Keratinocyte (primary cell): ENCODE data around the gene IFI30. TPM values are rescaled to one million over a fixed set of nuclear protein-coding genes. Genes with fewer than 3 reads are reported as not detected.

Source experiments
- DNase-seq: peaks from one replicate; pipeline ENCODE4 v3.0.0-alpha.2; 2011; ENCODE audit warnings: low read depth, missing footprints, low spot score
- FAIRE-seq: peaks from 2 replicates; lab custom pipeline; 2011; peaks lifted over from hg19 to GRCh38; lab: Jason Lieb, UNC
- H2AFZ ChIP-seq: 2 replicates; pipeline ENCODE4 v1.6.0; 2012; ENCODE audit warnings: low read length, control low read depth, inconsistent platforms; ENCODE audit not compliant: control insufficient read depth
- H3K27ac ChIP-seq: 2 replicates; pipeline ENCODE4 v1.5.1; 2011; ENCODE audit warnings: low read length; ENCODE audit not compliant: control insufficient read depth, insufficient read depth
- H3K27me3 ChIP-seq: 3 replicates; pipeline ENCODE4 v1.6.0; 2011; ENCODE audit warnings: low read length; ENCODE audit not compliant: control insufficient read depth, insufficient read depth; ENCODE audit errors: extremely low read depth
- H3K36me3 ChIP-seq, 2 experiments: 2 replicates in 1 of 2; 3 replicates in 1 of 2; pipeline ENCODE4 v1.5.1; 2011; ENCODE audit warnings: low read length in 2 of 2, mild to moderate bottlenecking in 1 of 2; ENCODE audit not compliant: control insufficient read depth in 2 of 2, insufficient read depth in 2 of 2; ENCODE audit errors: extremely low read depth in 1 of 2
- H3K4me1 ChIP-seq: 3 replicates; pipeline ENCODE4 v1.5.1; 2011; ENCODE audit warnings: low read length; ENCODE audit not compliant: control insufficient read depth, insufficient read depth; ENCODE audit errors: extremely low read depth
- H3K4me2 ChIP-seq: 3 replicates; pipeline ENCODE4 v1.6.0; 2011; ENCODE audit warnings: low read depth, low read length; ENCODE audit not compliant: control insufficient read depth, insufficient read depth; ENCODE audit errors: extremely low read depth
- H3K4me3 ChIP-seq, 3 experiments: fragments of 200-600 bp in 1 of 3; sonication (generic) in 1 of 3; 2 replicates in 2 of 3; 3 replicates in 1 of 3; pipeline ENCODE4 v1.5.1; 2011 to 2016; ENCODE audit warnings: low read length in 3 of 3, mild to moderate bottlenecking in 3 of 3, control low read depth in 2 of 3, inconsistent platforms in 1 of 3, low read depth in 1 of 3, mixed read lengths in 1 of 3, mixed run types in 1 of 3, moderate library complexity in 1 of 3; ENCODE audit not compliant: control insufficient read depth in 2 of 3, insufficient read depth in 2 of 3; ENCODE audit errors: extremely low read depth in 1 of 3
- H3K79me2 ChIP-seq: 2 replicates; pipeline ENCODE4 v1.6.0; 2012; ENCODE audit warnings: low read length; ENCODE audit not compliant: control insufficient read depth, insufficient read depth
- H3K9ac ChIP-seq: 3 replicates; pipeline ENCODE4 v1.6.0; 2011; ENCODE audit warnings: low read length; ENCODE audit not compliant: control insufficient read depth, insufficient read depth; ENCODE audit errors: extremely low read depth
- H3K9me1 ChIP-seq: 3 replicates; pipeline ENCODE4 v1.6.0; 2011; ENCODE audit warnings: low read length; ENCODE audit not compliant: control insufficient read depth, insufficient read depth; ENCODE audit errors: extremely low read depth
- H3K9me3 ChIP-seq: 2 replicates; pipeline ENCODE4 v1.5.1; 2012; ENCODE audit warnings: low read depth, low read length; ENCODE audit not compliant: control insufficient read depth
- H4K20me1 ChIP-seq: 3 replicates; pipeline ENCODE4 v1.6.0; 2011; ENCODE audit warnings: low read length; ENCODE audit not compliant: control insufficient read depth, insufficient read depth; ENCODE audit errors: extremely low read depth
- EZH2 ChIP-seq: IDR thresholded peaks from one replicate; pipeline ENCODE4 v1.6.1; 2012; ENCODE audit warnings: inconsistent platforms, mild to moderate bottlenecking, low read length, moderate library complexity
- dilution Hi-C: fragments of 300-500 bp; cut with MboI; formaldehyde crosslinking; loops from one replicate; pipeline ENCODE4 v1.7.0; 2020; ENCODE audit warnings: low sequenced_read_pairs; ENCODE audit not compliant: extremely low pct_ligation_motif_present
- polyA plus RNA-seq, 5 experiments: library from polyadenylated mRNA; depleted of rRNA in 3 of 5; stranded (reverse) in 3 of 5; stranded (forward) in 1 of 5; unstranded in 1 of 5; fragments of >200 nt; gene quantifications; 1 replicate in 1 of 5; 2 replicates in 3 of 5; 3 replicates in 1 of 5; pipeline versions ENCODE4 v1.2.1 to v1.2.3, GENCODE V29; 2011 to 2012; ENCODE audit warnings: missing spikeins in 2 of 5, low read depth in 1 of 5, low replicate concordance in 1 of 5
- TF ChIP-seq, protein P1 (sequence below), 3 experiments: IDR thresholded peaks in 1 of 3; conservative IDR thresholded peaks in 1 of 3; optimal IDR thresholded peaks in 1 of 3; 2 replicates in 2 of 3; 3 replicates in 1 of 3; pipeline versions ENCODE3 to v1.5.1; 2011; ENCODE audit warnings: low read length in 3 of 3, mild to moderate bottlenecking in 3 of 3, moderate library complexity in 2 of 3, control low read depth in 1 of 3, inconsistent platforms in 1 of 3; ENCODE audit not compliant: insufficient read depth in 2 of 3; ENCODE audit errors: extremely low read depth in 1 of 3

The IFI30 gene
- polyA plus RNA-seq, 1 donor (not counting 4 experiments of a cell fraction or from before 2014, with no cell fraction given), result 31.3 TPM

DNA sequence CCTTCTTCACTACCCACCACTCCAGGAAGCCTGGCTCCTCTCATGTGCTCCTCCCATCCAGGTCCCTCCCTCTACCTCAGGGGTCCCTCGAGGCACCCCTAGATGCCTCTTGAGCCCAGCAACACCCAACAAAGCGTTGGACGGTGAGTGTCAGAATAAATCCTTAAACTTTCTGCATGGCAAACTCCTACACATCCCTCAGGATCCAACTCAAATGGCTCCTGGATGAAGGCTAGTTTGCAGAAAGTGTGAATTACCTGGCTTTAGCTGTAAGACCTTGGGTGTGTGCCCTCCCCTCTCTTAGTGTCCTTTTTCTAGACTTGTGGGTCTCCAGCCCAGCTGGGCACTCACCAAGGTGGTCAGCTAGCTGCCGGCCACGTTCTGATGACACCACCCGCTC, 24.8 kb downstream of the IFI30 start:
- peaks cover 4% of the 10 kb centered on the region for H3K9me1 ChIP-seq
- H3K27ac ChIP-seq, result no peak overlapping the region
- FAIRE-seq, result no peak
- H3K79me2 ChIP-seq, result peaks cover 6% of the 10 kb centered on the region
- TF ChIP-seq EZH2, result no peak
- TF ChIP-seq, protein P1, sequence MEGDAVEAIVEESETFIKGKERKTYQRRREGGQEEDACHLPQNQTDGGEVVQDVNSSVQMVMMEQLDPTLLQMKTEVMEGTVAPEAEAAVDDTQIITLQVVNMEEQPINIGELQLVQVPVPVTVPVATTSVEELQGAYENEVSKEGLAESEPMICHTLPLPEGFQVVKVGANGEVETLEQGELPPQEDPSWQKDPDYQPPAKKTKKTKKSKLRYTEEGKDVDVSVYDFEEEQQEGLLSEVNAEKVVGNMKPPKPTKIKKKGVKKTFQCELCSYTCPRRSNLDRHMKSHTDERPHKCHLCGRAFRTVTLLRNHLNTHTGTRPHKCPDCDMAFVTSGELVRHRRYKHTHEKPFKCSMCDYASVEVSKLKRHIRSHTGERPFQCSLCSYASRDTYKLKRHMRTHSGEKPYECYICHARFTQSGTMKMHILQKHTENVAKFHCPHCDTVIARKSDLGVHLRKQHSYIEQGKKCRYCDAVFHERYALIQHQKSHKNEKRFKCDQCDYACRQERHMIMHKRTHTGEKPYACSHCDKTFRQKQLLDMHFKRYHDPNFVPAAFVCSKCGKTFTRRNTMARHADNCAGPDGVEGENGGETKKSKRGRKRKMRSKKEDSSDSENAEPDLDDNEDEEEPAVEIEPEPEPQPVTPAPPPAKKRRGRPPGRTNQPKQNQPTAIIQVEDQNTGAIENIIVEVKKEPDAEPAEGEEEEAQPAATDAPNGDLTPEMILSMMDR (optimal IDR thresholded peaks at IDR 0.05 in 1 of 3, IDR thresholded peaks at IDR 0.05 in 1 of 3, conservative IDR thresholded peaks at IDR 0.05 in 1 of 3; ENCODE audit: extremely low read depth in 1 of 3, insufficient read depth in 2 of 3, low read length in 3 of 3), result no peak
- peaks cover 17% of the 10 kb centered on the region for H3K4me1 ChIP-seq
- H3K9ac ChIP-seq, result no peak overlapping the region
- no peak for DNase-seq
- H2AFZ ChIP-seq, result no peak overlapping the region
- H3K4me2 ChIP-seq, result no peak overlapping the region
- H3K27me3 ChIP-seq, result peaks cover 2% of the 10 kb centered on the region
- dilution Hi-C loops, result no loop called here
- no peaks in the 10 kb centered on the region for H3K9me3 ChIP-seq
- no peaks in the 10 kb centered on the region for H4K20me1 ChIP-seq
- no peak overlapping the region for H3K4me3 ChIP-seq
- H3K36me3 ChIP-seq, result peaks cover 4 to 9% of the 10 kb centered on the region in 2 experiments

- no peak for TF ChIP-seq EZH2
- TF ChIP-seq, protein P1 (optimal IDR thresholded peaks at IDR 0.05 in 1 of 3, IDR thresholded peaks at IDR 0.05 in 1 of 3, conservative IDR thresholded peaks at IDR 0.05 in 1 of 3; ENCODE audit: extremely low read depth in 1 of 3, insufficient read depth in 2 of 3, low read length in 3 of 3), result no peak
- H3K4me2 ChIP-seq, result no peak overlapping the region
- no peak for FAIRE-seq
Observed at GRCh38 chr19:18202397-18202777, 28.8 kb downstream of the IFI30 start.

More at GRCh38 chr19:18202397-18202777, 28.8 kb downstream of the IFI30 start:
- H3K27ac ChIP-seq, result no peak overlapping the region
- dilution Hi-C loops, result no loop called here
- H2AFZ ChIP-seq, result no peak overlapping the region
- H3K36me3 ChIP-seq, result no peaks in the 10 kb centered on the region
- H3K79me2 ChIP-seq, result no peaks in the 10 kb centered on the region
- H3K9me3 ChIP-seq, result no peaks in the 10 kb centered on the region
- H3K4me3 ChIP-seq, result no peak overlapping the region
- H3K9me1 ChIP-seq, result no peaks in the 10 kb centered on the region
- peaks cover 20% of the 10 kb centered on the region for H3K4me1 ChIP-seq
- H3K9ac ChIP-seq, result no peak overlapping the region
- no peaks in the 10 kb centered on the region for H4K20me1 ChIP-seq
- peaks cover 2% of the 10 kb centered on the region for H3K27me3 ChIP-seq
- no peak for DNase-seq
